ENCODE data around the gene DMD. TPM values are rescaled to one million over a fixed set of nuclear protein-coding genes. Genes with fewer than 3 reads are reported as not detected.

DMD gene
- total and polyA plus RNA-seq, 2 donors (not counting 1 experiment from before 2014, with no cell fraction given), result 2.0 to 51.8 TPM

DNA sequence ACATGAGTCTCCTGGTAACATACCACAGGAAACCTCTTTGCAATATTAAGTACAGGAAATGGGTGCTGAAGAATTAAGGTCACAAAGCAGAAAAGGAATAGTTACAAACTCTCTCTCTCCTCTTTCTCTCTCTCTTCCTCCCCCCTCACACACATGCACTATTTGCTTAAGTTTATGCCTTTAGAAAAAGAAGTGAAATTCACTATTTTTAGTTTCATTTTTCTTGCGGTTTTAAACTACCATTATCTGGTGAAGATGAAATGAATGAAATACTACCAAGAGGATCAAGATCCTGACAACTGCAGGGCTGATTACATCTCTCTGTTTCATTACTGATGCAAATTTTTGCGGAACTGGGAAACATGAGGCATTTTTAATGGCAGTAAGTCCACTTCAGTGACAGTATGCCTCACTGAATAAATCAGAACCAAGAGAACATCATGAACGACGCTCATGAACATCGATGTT is 2075.2 kb downstream of the DMD start:
- ChIA-PET POLR2A (no interaction called here), CTCF (no interaction called here)
- Histone ChIP-seq H3K9ac (ENCODE audit: low read length) (peak overlapping the region; percentile 15), H3K79me2 (ENCODE audit: control insufficient read depth, insufficient read depth, low read length) (no peaks in the 10 kb centered on the region), H3K27me3 (replicated peaks in 1 of 4; ENCODE audit: control extremely low read depth in 1 of 4, control insufficient read depth in 3 of 4, insufficient read depth in 4 of 4, low read length in 3 of 4) (no peaks in the 10 kb centered on the region), H3K36me3 (replicated peaks in 1 of 2; ENCODE audit: control extremely low read depth in 1 of 2, control insufficient read depth in 1 of 2, extremely low read depth in 1 of 2, insufficient read depth in 2 of 2, low read length in 1 of 2) (no peaks in the 10 kb centered on the region), H3K27ac (ENCODE audit: low read length in 2 of 2) (no peak overlapping the region), H3K9me3 (ENCODE audit: control extremely low read depth in 1 of 3, control insufficient read depth in 2 of 3, insufficient read depth in 1 of 3, low read length in 2 of 3) (peaks cover 0 to 3% (median 0%) of the 10 kb centered on the region in 3 donors), H3K4me1 (ENCODE audit: control insufficient read depth in 2 of 2, insufficient read depth in 2 of 2, low read length in 2 of 2) (peaks cover 2 to 6% of the 10 kb centered on the region in 2 donors), H3K4me2 (replicated peaks; ENCODE audit: low read depth, low read length, poor library complexity, severe bottlenecking) (peak overlapping the region; percentile 54), H3K4me3 (ENCODE audit: control extremely low read depth in 1 of 5, extremely low read depth in 1 of 5, insufficient read depth in 1 of 5, low read depth in 2 of 5, low read length in 4 of 5) (peak overlapping the region in 2 of 5 experiments; percentile 8 to 19), H2AFZ (ENCODE audit: insufficient read depth, low read depth, low read length, poor library complexity, severe bottlenecking) (peak overlapping the region; percentile 8), H4K20me1 (ENCODE audit: control insufficient read depth, insufficient read depth, low read length, poor library complexity, severe bottlenecking) (no peaks in the 10 kb centered on the region)
- Mint-ChIP-seq H3K4me1 (peaks cover 26% of the 10 kb centered on the region), H3K27ac (peak overlapping the region; percentile 76), H3K9me3 (ENCODE audit: insufficient read depth) (no peaks in the 10 kb centered on the region), H3K4me3 (peak overlapping the region; percentile 72), H3K27me3 (no peaks in the 10 kb centered on the region)
- no CpG with 5 or more reads among the region's 5 CpGs for WGBS (ENCODE audit: insufficient coverage)
- ATAC-seq (ENCODE audit: low read depth) (peak; percentile 84), DNase-seq (peak; percentile 66)
- TF ChIP-seq, protein P1, sequence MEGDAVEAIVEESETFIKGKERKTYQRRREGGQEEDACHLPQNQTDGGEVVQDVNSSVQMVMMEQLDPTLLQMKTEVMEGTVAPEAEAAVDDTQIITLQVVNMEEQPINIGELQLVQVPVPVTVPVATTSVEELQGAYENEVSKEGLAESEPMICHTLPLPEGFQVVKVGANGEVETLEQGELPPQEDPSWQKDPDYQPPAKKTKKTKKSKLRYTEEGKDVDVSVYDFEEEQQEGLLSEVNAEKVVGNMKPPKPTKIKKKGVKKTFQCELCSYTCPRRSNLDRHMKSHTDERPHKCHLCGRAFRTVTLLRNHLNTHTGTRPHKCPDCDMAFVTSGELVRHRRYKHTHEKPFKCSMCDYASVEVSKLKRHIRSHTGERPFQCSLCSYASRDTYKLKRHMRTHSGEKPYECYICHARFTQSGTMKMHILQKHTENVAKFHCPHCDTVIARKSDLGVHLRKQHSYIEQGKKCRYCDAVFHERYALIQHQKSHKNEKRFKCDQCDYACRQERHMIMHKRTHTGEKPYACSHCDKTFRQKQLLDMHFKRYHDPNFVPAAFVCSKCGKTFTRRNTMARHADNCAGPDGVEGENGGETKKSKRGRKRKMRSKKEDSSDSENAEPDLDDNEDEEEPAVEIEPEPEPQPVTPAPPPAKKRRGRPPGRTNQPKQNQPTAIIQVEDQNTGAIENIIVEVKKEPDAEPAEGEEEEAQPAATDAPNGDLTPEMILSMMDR (IDR thresholded peaks at IDR 0.05), result no peak
- no peak for TF ChIP-seq EZH2 (IDR thresholded peaks at IDR 0.05; ENCODE audit: borderline replicate concordance, insufficient read depth, low read depth, low read length, poor library complexity, severe bottlenecking)
- intact Hi-C loops (cut with micrococcal nuclease), result no loop called here

- DNase-seq (no peak), ATAC-seq (ENCODE audit: low read depth) (no peak)
- no peak overlapping the region for H3K27ac Mint-ChIP-seq
- H3K9ac ChIP-seq (ENCODE audit: low read length), result no peak overlapping the region
- H3K27me3 ChIP-seq (replicated peaks in 1 of 4; ENCODE audit: control extremely low read depth in 1 of 4, control insufficient read depth in 3 of 4, insufficient read depth in 4 of 4, low read length in 3 of 4), result no peaks in the 10 kb centered on the region
- no peaks in the 10 kb centered on the region for H4K20me1 ChIP-seq (ENCODE audit: control insufficient read depth, insufficient read depth, low read length, poor library complexity, severe bottlenecking)
- H3K9me3 Mint-ChIP-seq (ENCODE audit: insufficient read depth), result no peaks in the 10 kb centered on the region
- ChIA-PET CTCF (no interaction called here), POLR2A (no interaction called here)
- no peak overlapping the region for H3K4me2 ChIP-seq (replicated peaks; ENCODE audit: low read depth, low read length, poor library complexity, severe bottlenecking)
- no peak overlapping the region for H2AFZ ChIP-seq (ENCODE audit: insufficient read depth, low read depth, low read length, poor library complexity, severe bottlenecking)
- peaks cover 2 to 6% of the 10 kb centered on the region in 2 donors for H3K4me1 ChIP-seq (ENCODE audit: control insufficient read depth in 2 of 2, insufficient read depth in 2 of 2, low read length in 2 of 2)
- H3K4me3 ChIP-seq (ENCODE audit: control extremely low read depth in 1 of 5, extremely low read depth in 1 of 5, insufficient read depth in 1 of 5, low read depth in 2 of 5, low read length in 4 of 5), result no peak overlapping the region
- TF ChIP-seq, protein P1 (IDR thresholded peaks at IDR 0.05), result no peak
- TF ChIP-seq EZH2 (IDR thresholded peaks at IDR 0.05; ENCODE audit: borderline replicate concordance, insufficient read depth, low read depth, low read length, poor library complexity, severe bottlenecking), result no peak
- no peaks in the 10 kb centered on the region for H3K27me3 Mint-ChIP-seq
- H3K9me3 ChIP-seq (ENCODE audit: control extremely low read depth in 1 of 3, control insufficient read depth in 2 of 3, insufficient read depth in 1 of 3, low read length in 2 of 3), result peaks cover 0 to under 1% (median 0%) of the 10 kb centered on the region in 3 donors
- no peak overlapping the region for H3K27ac ChIP-seq (ENCODE audit: low read length in 2 of 2)
- no peaks in the 10 kb centered on the region for H3K79me2 ChIP-seq (ENCODE audit: control insufficient read depth, insufficient read depth, low read length)
- H3K4me1 Mint-ChIP-seq, result peaks cover 15% of the 10 kb centered on the region
- intact Hi-C loops (cut with micrococcal nuclease), result no loop called here
- 79% methylated on average over 2 of the region's 7 CpGs for WGBS (ENCODE audit: insufficient coverage)
- no peak overlapping the region for H3K4me3 Mint-ChIP-seq
- H3K36me3 ChIP-seq (replicated peaks in 1 of 2; ENCODE audit: control extremely low read depth in 1 of 2, control insufficient read depth in 1 of 2, extremely low read depth in 1 of 2, insufficient read depth in 2 of 2, low read length in 1 of 2), result no peaks in the 10 kb centered on the region
These were observed 2078.5 kb downstream of the DMD start for GRCh38 chrX:31132821-31133241.
